Umbilical cord (tissue), 2 donors: ENCODE data around the gene RRP9. TPM values are rescaled to one million over a fixed set of nuclear protein-coding genes. Genes with fewer than 3 reads are reported as not detected.
"Not testable (repeated sequence)": the region's sequence is repeated elsewhere in the genome, so short reads cannot be mapped to it uniquely, and the experiment has no call there.

Experiments used
- DNase-seq: peaks from one replicate; pipeline ENCODE4 v3.0.0-alpha.2; 2015; ENCODE audit warnings: low spot score
- total RNA-seq: library from RNA; depleted of rRNA; stranded (reverse); fragments of >200 nt; gene quantifications from one replicate; pipeline ENCODE4 v1.2.3, GENCODE V29; 2014; ENCODE audit warnings: low replicate concordance; ENCODE audit not compliant: insufficient read depth

RRP9 gene
- total RNA-seq, 1 donor from 2014 or later, result 20.9 TPM

DNA sequence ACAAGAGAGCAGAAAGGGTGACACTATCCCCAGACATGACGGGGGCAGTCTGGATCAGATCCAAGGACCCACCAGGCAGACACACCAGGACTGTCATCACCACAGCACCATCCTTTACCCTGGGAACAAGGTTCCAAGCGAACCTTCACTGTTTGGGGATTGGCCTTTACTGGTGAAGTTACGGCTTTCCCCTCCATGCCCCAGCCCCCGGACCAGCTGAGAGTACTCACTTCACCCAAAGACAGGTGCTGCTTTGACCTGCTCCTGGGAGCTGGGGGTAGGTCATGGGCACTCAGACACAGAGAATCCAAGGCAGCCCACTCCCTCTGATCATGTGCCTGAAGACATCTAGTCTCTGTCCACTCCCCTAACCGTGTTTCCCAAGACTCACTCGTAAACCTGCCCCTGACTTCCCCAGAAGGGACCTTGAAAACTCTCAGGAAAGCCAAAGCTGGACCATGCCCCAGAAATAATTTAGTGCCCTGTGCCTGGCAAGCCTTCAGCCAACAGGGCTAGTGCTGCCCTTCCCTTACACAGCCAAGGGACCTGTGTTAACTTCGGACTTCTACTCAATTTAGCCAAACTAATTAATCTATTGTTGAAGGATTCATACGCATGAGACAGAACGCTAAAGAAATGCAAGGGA is 2.8 kb downstream of the RRP9 start:
- no peak for DNase-seq

DNA sequence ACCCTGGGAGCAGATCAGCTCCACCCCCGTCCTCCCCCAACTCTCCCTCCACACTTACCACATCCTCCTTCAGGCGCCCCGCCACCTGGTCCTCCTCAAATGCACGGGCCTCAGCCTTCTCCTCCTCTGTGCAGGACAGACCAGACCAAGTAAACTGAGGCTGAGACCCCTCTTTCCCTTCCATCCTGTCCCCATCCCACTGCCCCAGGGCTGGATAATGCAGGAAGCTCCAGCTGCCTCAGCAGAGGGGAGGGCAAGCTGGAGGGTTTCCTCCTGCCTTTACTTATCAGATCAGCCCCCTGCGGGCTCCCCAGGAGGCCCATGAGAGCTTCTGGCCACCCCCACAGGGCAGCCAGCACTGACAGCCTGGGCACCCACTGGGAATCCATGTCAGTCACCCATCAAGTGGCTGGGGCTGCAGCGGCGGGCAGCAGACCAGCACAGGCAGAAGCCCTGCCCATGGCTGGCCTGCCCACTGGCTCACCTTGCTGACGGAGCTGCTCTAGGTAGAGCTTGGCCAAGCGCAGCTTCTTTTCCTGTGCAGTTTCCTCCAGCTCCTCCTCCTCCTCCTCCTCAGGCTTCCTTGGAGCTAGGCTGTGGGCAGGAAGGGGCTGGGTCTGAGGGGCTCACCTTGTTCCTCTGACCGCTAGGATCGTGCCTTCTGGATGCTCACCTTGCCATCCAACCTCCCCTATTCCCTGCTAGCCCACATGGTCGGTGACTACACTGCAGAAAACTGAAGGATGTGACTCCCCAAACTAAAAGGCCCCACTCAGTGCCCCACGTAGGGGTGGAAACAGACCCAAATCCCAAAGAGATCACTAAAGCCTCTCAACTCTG is 3.9 kb downstream of the RRP9 start:
- DNase-seq, result no peak

DNA sequence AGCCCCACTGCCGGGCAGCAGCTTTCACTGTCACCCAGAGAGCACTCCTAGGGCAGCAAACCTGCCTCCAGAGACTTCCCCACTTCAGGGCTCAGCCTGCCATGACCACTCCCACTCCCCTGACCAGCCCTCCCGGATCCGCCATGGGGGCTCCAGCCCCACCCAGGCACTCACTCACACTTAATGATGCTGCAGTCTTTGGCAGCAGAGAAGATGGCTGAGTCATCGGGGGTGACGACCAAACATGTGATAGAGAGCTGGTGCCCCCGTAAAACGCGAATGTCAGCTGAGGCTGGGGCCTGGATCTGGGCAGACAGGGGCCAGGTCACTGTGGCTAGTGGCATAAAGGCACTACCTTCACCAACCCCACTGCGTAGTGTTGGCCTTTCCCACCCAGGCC is 4.7 kb downstream of the RRP9 start:
- no peak for DNase-seq

GRCh38 chr3:51935886-51936755 is 5.6 kb downstream of the RRP9 start:
- DNase-seq, result no peak

DNA sequence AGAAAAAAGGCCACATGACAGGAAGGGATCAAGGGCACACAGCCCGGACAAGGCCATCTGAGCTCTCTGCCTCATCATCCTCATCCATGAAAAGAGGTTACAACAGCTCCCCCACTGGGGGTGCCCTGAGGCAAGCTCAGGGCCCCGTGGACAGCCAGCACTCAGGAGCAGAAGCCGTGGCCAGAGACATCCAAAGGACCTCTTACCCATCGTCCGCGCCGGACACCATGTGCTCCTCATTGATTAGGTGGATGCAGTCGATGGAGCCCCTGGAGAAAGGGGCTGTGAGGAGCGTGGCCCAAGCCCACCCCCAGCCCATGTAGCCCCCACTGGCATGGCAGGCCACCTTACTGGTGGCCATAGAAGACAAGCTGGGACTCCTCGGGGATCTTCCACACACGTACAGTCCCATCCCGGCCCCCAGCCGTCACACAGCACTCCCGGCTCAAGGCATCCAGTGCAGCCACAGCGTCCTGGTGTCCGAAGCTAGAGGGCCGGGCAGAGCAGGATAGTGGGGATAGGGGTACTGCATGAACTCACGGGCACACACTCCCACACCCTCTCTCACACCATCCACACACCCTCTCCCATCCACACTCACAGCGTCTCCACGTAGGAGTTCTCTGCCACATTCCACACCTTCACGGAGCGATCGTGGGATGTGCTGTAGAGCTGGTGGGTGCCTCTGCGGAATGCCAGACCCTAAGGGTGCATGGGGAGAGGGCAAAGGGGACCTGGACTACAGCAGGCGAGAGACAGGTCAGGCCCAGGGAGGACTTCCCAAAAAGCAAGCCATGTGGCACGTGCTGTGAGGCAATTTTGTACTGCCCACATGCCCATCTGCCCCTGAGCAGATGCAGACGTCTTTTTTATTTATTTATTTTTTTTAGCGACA is 6.5 kb downstream of the RRP9 start:
- DNase-seq, result no peak

DNA sequence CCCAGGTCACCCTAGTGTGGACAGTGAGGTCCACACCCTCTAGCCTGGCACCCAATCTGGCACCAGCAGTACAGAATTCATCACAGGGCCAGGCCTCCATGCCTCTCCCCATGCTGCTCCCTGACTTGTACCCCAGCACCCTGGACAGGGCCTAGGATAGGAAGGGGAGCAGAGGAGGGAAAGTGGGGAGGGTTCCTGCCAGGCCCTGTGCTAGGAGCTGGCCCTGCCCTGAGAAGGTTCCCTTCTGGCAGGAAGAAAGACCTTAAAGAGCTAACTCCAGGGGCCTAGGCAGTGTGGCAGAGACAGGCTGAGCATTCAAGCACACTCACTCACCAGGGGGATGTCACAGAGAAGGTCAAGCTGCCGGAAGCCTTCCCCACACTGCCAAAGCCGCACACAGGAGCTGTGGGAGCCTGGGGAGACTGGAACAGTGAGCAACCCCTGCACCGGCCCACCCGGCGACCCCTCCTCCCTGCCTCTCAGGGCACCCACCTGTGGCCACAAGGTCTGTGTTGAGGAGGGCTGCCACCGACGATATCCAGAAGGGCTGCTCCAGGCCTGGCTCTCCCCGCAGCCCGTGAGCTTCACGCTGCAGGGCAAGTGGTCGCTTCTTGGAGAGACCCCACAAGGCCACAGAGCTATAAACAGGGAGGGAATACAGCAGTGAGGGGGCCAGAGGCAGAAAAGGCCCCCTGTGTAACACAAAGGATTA is 7.4 kb downstream of the RRP9 start:
- no peak for DNase-seq

GRCh38 chr3:51933471-51934138 is 8.1 kb downstream of the RRP9 start:
- no peak for DNase-seq

- DNase-seq, result no peak
These were observed 9.0 kb downstream of the RRP9 start for GRCh38 chr3:51932471-51933370.

GRCh38 chr3:51931756-51932155 is 9.9 kb downstream of the RRP9 start:
- DNase-seq, result no peak

GRCh38 chr3:51930439-51930838 is 11.3 kb downstream of the RRP9 start:
- DNase-seq, result no peak

- no peak for DNase-seq
These were observed 12.2 kb downstream of the RRP9 start for GRCh38 chr3:51929420-51930003.

DNA sequence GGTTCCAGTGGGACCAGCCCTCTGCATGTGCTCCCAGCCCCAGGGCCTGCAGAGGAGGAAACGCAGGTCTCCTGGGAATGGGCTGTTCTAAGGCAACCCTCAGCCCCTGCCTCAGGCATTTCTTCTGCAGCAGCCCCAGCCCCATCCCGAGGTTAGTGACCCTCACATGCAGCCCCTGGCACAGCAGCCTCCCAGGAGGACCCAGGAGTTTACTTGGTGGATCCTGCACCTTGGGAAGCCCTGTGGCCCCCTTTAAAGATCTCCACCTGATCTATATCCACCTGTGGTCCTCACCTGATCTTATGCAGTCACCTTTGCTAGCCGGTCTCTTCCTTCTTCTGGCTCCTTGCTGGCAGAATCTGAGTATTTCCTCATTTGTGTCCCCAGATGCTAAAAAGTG is 12.7 kb downstream of the RRP9 start:
- not testable (repeated sequence) for DNase-seq

DNA sequence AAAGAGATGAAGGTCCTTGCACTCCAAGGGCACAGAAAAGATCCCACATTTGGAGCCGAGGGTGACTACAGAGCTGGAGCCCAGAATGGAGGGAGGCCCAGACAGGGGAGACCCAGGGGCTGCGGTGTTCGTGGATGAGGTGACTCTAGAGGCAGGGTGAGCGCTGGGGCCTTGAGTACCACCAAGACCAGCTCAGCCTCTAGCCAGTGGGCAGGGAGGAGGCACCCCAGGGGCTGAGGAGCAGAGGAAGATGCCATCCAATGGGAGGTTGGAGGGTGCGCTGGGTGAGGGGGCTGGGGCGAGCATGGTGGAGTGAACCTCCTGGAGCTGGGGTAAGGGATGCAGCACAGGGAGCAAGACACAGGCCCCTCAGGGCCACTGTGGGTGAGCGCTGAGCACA is 13.3 kb downstream of the RRP9 start:
- DNase-seq, result no peak

DNA sequence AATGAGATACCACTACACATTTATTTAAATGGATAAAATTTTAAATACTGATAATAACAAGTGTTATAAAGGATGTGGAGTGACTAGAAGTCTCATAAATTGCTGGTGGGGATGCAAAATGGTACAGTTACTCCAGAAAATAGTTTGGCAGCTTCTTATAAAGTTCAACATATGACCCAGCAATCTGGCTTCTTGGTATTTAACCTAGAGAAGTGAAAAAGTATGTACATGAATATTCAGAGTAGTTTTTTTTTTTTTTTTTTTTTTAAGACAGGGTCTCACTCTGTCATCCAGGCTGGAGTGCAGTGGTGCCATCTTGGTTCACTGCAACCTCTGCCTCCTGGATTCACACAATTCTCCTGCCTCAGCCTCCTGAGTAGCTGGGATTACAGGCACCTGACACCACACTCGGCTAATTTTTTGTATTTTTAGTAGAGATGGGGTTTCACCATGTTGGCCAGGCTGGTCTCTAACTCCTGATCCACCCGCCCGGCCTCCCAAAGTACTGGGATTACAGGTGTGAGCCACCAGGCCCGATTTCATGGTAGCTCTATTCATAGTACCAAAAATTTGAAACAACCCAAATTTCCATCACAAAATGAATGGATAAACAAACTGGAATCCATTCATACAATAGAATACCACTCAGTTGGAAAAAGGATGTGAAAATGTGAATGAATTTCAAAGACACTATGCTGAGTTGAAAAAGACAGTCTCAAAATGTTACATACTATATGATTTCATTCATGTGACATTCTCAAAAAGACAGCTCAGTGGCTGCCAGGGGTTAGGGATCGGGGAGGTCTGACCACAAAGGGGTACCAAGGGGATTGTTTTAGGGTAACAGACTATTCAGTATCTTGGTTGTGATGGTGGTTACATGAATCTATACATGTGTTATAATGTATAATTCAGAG is 14.4 kb downstream of the RRP9 start:
- DNase-seq, result no peak

DNA sequence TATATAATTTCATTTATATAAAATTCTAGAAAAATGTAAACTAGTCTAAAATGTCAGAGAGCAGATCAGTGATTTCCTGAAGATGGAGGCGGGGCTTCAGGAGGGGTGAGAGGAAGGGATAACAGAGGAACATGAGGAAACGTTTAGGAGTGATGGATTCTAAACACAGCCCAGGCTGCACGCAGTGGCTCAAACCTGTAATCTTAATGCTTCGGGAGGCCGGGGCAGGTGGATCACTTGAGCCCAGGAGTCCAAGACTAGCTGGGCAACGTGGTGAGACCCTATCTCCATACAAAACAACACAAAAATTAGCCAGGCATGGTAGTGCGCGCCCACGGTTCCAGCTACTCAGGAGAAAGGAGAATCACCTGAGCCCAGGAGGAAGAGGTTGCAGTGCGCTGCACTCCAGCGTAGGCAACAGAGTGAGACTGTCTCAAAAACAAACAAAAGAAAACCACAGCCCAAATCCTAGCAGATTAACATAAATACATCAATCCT is 20.6 kb downstream of the RRP9 start:
- DNase-seq, result no peak

DNA sequence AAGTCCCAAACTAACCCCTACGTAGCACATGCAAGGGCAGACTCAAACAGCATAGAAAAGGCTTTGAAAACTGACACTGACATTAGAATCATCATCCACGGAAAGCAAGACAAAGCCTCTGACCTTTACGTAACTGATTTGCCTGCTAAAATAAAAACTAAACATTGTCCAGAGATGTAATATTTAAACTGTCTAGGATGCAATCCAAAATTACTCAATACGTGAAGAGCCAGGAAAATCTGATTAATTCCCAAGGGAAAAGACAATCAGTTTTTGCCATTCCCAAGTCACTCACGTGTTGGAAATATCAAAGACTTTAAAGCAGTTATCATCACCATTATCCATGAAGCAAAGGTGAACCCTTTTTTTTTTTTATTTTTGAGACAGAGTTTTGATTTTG is 25.3 kb downstream of the RRP9 start:
- no peak for DNase-seq

- DNase-seq, result no peak
These were observed 33.7 kb downstream of the RRP9 start for GRCh38 chr3:51908026-51908425.
